ENCODE results near the gene DPYSL3.

- TF ChIP-seq EZH2 (IDR thresholded peaks at IDR 0.05; ENCODE audit: borderline replicate concordance, low read depth, low read length, poor library complexity, severe bottlenecking) = no peak
- TF ChIP-seq CTCF (conservative IDR thresholded peaks at IDR 0.05; ENCODE audit: low read depth, low read length) = no peak
Observed at GRCh38 chr5:147384346-147385193, 125.3 kb downstream of the DPYSL3 start.
